GM12873 (cell line): ENCODE results near the gene BBLN.
A peak's percentile ranks its signal among the peaks of the same experiment; 100 is the strongest.

ENCODE experiments used
- TF ChIP-seq, protein P1 (sequence below): IDR thresholded peaks from 2 replicates; pipeline ENCODE4 v1.5.1; 2012; ENCODE audit warnings: low read depth, mild to moderate bottlenecking, moderate library complexity, low read length, control low read depth; ENCODE audit not compliant: insufficient read depth; ENCODE audit errors: missing control alignments

BBLN gene

DNA sequence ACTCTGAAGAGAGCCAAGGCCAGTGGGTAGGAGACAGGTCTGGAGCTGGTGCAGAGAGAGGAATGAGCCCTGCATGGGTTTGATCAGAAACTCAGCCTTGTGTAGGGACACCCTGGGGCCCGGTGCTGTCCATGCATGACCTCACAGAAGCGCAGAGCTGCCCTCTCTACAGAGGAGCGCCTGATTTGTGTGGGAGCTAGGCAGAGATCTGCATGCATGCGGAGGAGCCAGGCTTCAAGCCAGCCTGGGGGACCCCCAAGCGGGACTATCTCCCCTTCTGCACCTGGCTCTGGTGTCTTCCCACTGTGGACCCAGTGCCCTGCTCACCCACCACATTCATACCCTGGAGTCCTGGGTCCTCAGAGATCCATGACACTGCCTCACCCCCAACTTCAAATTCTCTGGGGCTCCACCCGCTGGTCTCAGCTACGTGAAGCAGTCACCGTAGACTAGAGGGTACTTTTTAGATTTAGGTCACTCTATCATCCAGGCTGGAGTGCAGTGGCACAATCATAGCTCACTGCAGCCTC, 13.4 kb upstream of the BBLN start:
- TF ChIP-seq, protein P1, sequence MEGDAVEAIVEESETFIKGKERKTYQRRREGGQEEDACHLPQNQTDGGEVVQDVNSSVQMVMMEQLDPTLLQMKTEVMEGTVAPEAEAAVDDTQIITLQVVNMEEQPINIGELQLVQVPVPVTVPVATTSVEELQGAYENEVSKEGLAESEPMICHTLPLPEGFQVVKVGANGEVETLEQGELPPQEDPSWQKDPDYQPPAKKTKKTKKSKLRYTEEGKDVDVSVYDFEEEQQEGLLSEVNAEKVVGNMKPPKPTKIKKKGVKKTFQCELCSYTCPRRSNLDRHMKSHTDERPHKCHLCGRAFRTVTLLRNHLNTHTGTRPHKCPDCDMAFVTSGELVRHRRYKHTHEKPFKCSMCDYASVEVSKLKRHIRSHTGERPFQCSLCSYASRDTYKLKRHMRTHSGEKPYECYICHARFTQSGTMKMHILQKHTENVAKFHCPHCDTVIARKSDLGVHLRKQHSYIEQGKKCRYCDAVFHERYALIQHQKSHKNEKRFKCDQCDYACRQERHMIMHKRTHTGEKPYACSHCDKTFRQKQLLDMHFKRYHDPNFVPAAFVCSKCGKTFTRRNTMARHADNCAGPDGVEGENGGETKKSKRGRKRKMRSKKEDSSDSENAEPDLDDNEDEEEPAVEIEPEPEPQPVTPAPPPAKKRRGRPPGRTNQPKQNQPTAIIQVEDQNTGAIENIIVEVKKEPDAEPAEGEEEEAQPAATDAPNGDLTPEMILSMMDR = no peak

DNA sequence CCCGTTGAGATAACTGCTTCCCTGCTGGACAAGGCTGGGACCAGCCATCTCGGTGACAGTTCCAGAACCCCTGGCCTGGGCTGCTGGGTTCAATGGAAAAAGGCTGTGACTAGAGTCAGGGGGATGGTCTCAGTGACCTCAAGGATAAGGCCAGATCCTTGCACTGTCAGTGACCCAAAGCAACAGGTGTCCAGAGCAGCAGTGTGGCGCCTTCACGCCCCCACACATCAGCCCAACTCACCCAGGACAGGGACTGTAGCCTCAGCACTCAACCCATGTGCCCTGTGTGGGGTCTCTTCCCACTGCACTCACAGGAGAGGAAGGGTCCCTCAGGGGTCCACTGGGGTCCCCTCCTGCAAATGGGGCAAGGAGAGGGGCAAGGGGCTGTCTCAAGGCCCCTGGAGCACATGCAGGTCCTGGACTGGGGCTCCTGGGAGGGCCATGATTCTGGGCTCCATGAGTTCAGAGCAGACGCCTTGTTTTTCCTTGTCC, 11.5 kb upstream of the BBLN start:
- TF ChIP-seq, protein P1 = no peak

DNA sequence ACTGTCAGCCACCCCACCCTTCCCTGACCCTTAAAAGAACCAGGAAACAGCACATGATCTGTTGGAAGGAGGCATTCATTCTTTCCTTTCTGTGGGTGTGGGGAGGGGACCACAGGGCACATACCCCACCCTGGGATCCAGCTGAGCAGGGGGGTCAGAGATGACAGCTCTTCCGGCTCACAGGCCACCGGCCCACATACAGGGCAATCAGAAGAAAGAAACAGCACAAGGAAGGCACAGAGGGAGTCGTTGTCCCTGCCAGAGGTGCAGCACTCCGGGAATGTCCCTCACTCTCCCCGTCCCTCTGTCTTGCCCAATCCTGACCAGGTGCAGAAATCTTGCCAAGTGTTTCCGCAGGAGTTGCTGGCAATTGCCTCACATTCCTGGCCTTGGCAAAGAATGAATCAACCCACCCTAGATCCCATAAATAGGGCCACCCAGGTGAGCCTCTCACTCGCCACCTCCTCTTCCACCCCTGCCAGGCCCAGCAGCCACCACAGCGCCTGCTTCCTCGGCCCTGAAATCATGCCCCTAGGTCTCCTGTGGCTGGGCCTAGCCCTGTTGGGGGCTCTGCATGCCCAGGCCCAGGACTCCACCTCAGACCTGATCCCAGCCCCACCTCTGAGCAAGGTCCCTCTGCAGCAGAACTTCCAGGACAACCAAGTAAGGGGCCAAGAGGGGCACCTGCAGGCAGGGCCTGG, 10.9 kb upstream of the BBLN start, which contains the start of gene LCN2:
Gene LCN2, plus strand, starts transcription at position 453 of the 701 bp plus-strand sequence. Its CDS starts 73 bp downstream, at position 526.
- TF ChIP-seq, protein P1 = no peak

DNA sequence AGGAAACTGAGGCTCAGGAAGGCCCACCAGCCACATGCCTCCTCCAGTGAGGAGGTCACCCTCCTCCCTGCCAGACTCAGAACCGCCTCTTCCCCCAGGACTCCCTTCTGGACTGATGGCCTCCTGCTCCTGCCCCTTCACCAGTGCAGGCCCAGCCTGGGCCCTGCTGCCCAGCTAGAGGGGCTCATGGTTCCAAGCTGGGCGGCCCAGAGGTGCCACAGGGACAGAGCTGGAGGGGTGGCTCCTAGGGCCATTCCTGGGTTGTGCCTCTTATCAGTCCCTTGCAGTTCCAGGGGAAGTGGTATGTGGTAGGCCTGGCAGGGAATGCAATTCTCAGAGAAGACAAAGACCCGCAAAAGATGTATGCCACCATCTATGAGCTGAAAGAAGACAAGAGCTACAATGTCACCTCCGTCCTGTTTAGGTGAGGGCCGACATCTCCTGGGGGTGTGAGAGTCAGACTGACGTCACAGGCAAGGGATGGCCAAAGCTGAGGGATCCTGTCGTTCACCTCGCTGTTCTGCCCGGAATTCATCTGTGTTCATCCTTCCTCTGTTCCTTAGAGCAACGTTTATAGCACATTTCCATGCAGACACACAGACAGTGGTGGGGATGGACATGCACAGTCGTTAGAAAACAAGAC, 10.0 kb upstream of the BBLN start:
- TF ChIP-seq, protein P1 = no peak

DNA sequence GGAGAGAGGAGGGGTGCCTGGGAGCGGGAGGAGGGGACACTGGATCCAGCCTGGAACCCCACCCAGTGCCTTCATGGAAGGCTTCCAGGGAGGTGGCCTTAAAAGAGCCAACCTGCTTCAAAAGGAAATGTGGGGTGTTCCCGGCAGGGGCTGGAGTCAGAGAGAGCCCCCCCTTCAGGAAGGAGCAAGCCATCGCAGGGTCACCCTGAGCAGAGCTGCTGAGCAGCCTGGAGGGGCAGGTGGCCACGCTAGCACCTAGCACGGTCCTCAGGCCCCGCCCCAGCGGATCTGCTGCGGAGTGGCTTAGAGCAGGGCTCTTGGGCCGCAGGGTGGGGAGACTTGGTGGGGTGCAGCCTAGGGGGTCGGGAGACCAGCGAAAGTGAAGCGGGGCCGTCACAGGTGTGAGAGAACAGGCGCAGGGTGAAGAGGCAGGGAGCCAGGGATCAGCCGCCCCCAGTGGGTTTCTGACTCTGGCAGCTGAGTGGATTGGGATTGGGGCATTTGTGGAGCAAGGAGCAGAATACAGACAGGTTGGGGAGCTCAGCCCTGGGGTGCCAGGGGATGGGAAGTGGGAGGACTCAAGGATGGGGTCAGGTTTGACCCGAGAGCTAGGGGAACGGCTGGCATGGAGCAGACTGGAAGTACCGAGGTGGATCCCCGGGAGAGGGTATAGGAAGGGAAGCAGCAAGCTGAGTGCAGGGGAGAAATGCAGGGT, 9.3 kb upstream of the BBLN start:
- TF ChIP-seq, protein P1 = peak; percentile 61

DNA sequence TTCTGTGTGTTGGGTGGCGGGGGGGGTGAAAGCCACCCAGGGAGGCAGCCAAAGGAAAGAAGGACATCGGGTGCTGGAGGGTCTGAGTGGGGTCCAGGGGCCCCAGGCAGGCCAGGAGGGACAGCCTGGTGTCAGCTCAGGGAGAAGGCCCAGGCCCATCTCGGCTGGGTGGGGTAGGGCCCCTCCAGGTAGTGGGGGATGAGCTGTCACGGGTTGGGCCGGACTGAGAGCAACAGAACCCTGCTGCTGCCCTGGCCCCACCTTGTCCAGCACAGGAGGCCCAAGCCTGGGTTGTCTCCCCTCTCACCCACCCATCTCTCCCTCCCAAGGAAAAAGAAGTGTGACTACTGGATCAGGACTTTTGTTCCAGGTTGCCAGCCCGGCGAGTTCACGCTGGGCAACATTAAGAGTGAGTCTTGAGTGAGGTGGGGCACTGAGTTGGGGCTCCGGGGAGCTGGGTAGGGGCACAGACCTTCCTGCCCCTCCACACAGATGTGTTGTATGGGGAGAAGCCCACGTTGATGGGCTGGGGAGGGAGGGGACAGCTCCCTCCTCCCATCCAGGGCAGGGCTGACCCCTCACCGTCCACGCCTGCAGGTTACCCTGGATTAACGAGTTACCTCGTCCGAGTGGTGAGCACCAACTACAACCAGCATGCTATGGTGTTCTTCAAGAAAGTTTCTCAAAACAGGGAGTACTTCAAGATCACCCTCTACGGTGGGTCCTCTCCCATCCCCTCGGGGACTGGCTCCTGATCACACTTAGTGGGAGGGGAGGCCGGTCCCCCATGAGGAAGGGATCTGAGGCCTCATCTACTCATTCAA, 8.5 kb upstream of the BBLN start:
- TF ChIP-seq, protein P1 = no peak
